Spleen (tissue), 11 donors: ENCODE data around the gene RBMS3. TPM values are rescaled to one million over a fixed set of nuclear protein-coding genes. Genes with fewer than 3 reads are reported as not detected.
A peak's percentile ranks its signal among the peaks of the same experiment; 100 is the strongest.

ENCODE experiments used
- DNase-seq: peaks from one replicate; pipeline ENCODE4 v3.0.0-alpha.2; 2020
- H3K27ac ChIP-seq, 8 donors: fragments of 200-600 bp; sonication (generic) in 7 of 8; 1 replicate in 4 of 8; 2 replicates in 4 of 8; pipeline versions ENCODE4 v1.5.0 to v1.8.0; 2016 to 2021; ENCODE audit warnings: inconsistent platforms in 4 of 8, mild to moderate bottlenecking in 4 of 8, moderate library complexity in 1 of 8
- H3K27me3 ChIP-seq, 7 donors: fragments of 200-600 bp; sonication (generic) in 6 of 7; replicated peaks in 1 of 7; 1 replicate in 4 of 7; 2 replicates in 3 of 7; pipeline versions ENCODE4 v1.5.0 to v1.8.0; 2016 to 2021; ENCODE audit warnings: inconsistent platforms in 3 of 7, mild to moderate bottlenecking in 1 of 7
- H3K36me3 ChIP-seq, 6 donors: fragments of 200-600 bp; sonication (generic) in 5 of 6; 1 replicate in 4 of 6; 2 replicates in 2 of 6; pipeline versions ENCODE4 v1.5.0 to v1.8.0; 2016 to 2021; ENCODE audit warnings: inconsistent platforms in 2 of 6
- H3K4me1 ChIP-seq, 6 donors: fragments of 200-600 bp; sonication (generic) in 5 of 6; 1 replicate in 3 of 6; 2 replicates in 3 of 6; pipeline versions ENCODE4 v1.5.0 to v1.8.0; 2016 to 2021; ENCODE audit warnings: inconsistent platforms in 3 of 6
- H3K4me3 ChIP-seq, 8 donors: fragments of 200-600 bp; sonication (generic) in 7 of 8; 1 replicate in 4 of 8; 2 replicates in 4 of 8; pipeline versions ENCODE4 v1.5.0 to v1.8.0; 2016 to 2021; ENCODE audit warnings: inconsistent platforms in 4 of 8, mild to moderate bottlenecking in 4 of 8, moderate library complexity in 2 of 8
- H3K9me3 ChIP-seq, 8 donors: fragments of 200-600 bp; sonication (generic) in 7 of 8; 1 replicate in 4 of 8; 2 replicates in 4 of 8; pipeline versions ENCODE4 v1.5.0 to v1.8.0; 2016 to 2021; ENCODE audit warnings: inconsistent platforms in 4 of 8
- CTCF ChIP-seq, 11 experiments: fragments of 200-600 bp in 7 of 11; fragments of 450-650 bp in 4 of 11; sonication (generic) in 4 of 11; IDR thresholded peaks in 8 of 11; conservative IDR thresholded peaks in 3 of 11; 1 replicate in 7 of 11; 2 replicates in 4 of 11; pipeline versions ENCODE4 v1.4.0 to v1.8.0; 2016 to 2021; ENCODE audit warnings: antibody characterized with exemption in 11 of 11, inconsistent platforms in 4 of 11, mild to moderate bottlenecking in 1 of 11
- POLR2A ChIP-seq, 3 donors: fragments of 450-650 bp; IDR thresholded peaks; one replicate each; pipeline ENCODE4 v1.5.1; 2017; ENCODE audit warnings: antibody characterized with exemption in 3 of 3, mild to moderate bottlenecking in 1 of 3
- POLR2AphosphoS5 ChIP-seq, 3 donors: sonication (generic); formaldehyde crosslinking; IDR thresholded peaks; one replicate each; pipeline ENCODE4 v1.5.1; 2017; ENCODE audit warnings: antibody characterized with exemption in 3 of 3
- WGBS, 5 donors: extraction: QIAGEN DNeasy Blood & Tissue Kit in 3 of 5; methylation state at CpG; one replicate each; pipeline versions ENCODE4 v1.1.5 to v1.1.7; 2013 to 2018; 5-methylcytosine and 5-hydroxymethylcytosine counted together
- intact Hi-C: fragments of 100-400 bp; cut with DNase I; formaldehyde crosslinking; loops from one replicate; pipeline ENCODE4 v1.15.0; 2023; ENCODE audit warnings: low total_unique reads
- polyA plus RNA-seq, 3 donors: library from polyadenylated mRNA; stranded (reverse); fragments of 200-250 nt; gene quantifications; one replicate each; pipeline ENCODE4 v1.2.1, GENCODE V29; 2013
- total RNA-seq, 7 donors: library from RNA; depleted of rRNA in 3 of 7; stranded (reverse); fragments of >200 nt in 3 of 7; fragmentation: NEBNext Ultra II Directional in 4 of 7; extraction: Animal tissue kit (Norgen Biotek cat#: 25700) in 4 of 7; gene quantifications; one replicate each; pipeline versions ENCODE4 v1.1.0 to v1.2.1, GENCODE V29; 2016 to 2021
- donor health status: healthy with polysubstance abuse.
- donor health status: DM: no; HTN: no; CAD: no; lungs with moderate emphysema.
- donor health status: DM: no; HTN: no; CAD: no.
- donor health status: Bipolar disorder and iron deficiency.
- donor health status: healthy.
- donor health status: DM: no; HTN: no; CAD: no.
- donor health status: DM: yes; HTN: yes; CAD: no.

RBMS3 gene
- total and polyA plus RNA-seq, 10 donors = 2.6 to 81.9 (median 52.5) TPM

GRCh38 chr3:29430558-29430971 lies 149.7 kb downstream of the RBMS3 start:
- 64 to 97% (median 74%) methylated on average over 1 of the region's 1 CpG for WGBS, 5 donors
- Histone ChIP-seq H3K36me3 (peaks cover 0 to 5% (median 0%) of the 10 kb centered on the region in 6 donors), H3K9me3 (no peaks in the 10 kb centered on the region), H3K27ac (no peak overlapping the region), H3K4me3 (no peak overlapping the region), H3K27me3 (no peaks in the 10 kb centered on the region), H3K4me1 (no peaks in the 10 kb centered on the region)
- TF ChIP-seq POLR2A (IDR thresholded peaks at IDR 0.05) = no peak
- TF ChIP-seq CTCF (IDR thresholded peaks at IDR 0.05 in 8 of 11, conservative IDR thresholded peaks at IDR 0.05 in 3 of 11) = no peak
- no peak for TF ChIP-seq POLR2AphosphoS5 (IDR thresholded peaks at IDR 0.05)
- DNase-seq = no peak
- intact Hi-C loops = no loop called here

GRCh38 chr3:29436612-29437323 lies 155.9 kb downstream of the RBMS3 start:
- Histone ChIP-seq H3K9me3 (no peaks in the 10 kb centered on the region), H3K36me3 (peaks cover 0 to 7% (median 0%) of the 10 kb centered on the region in 6 donors), H3K27me3 (no peaks in the 10 kb centered on the region), H3K27ac (no peak overlapping the region), H3K4me1 (peaks cover 0 to 6% (median 0%) of the 10 kb centered on the region in 6 donors), H3K4me3 (no peak overlapping the region)
- no peak for TF ChIP-seq CTCF (IDR thresholded peaks at IDR 0.05 in 8 of 11, conservative IDR thresholded peaks at IDR 0.05 in 3 of 11)
- TF ChIP-seq POLR2A (IDR thresholded peaks at IDR 0.05) = no peak
- TF ChIP-seq POLR2AphosphoS5 (IDR thresholded peaks at IDR 0.05) = no peak
- no peak for DNase-seq
- intact Hi-C loops = no loop called here

GRCh38 chr3:29438580-29438979 lies 157.7 kb downstream of the RBMS3 start:
- Histone ChIP-seq H3K9me3 (peaks cover 0 to 2% (median 0%) of the 10 kb centered on the region in 8 donors), H3K4me1 (peaks cover 0 to 6% (median 0%) of the 10 kb centered on the region in 6 donors), H3K27me3 (no peaks in the 10 kb centered on the region), H3K36me3 (peaks cover 0 to 7% (median 0%) of the 10 kb centered on the region in 6 donors), H3K4me3 (no peak overlapping the region), H3K27ac (no peak overlapping the region)
- 87 to 92% (median 91%) methylated on average over 3 of the region's 3 CpGs for WGBS, 5 donors
- intact Hi-C loops = no loop called here
- no peak for DNase-seq
- TF ChIP-seq CTCF (IDR thresholded peaks at IDR 0.05 in 8 of 11, conservative IDR thresholded peaks at IDR 0.05 in 3 of 11) = no peak
- no peak for TF ChIP-seq POLR2AphosphoS5 (IDR thresholded peaks at IDR 0.05)
- no peak for TF ChIP-seq POLR2A (IDR thresholded peaks at IDR 0.05)

GRCh38 chr3:29440413-29441305 lies 159.8 kb downstream of the RBMS3 start:
- H3K9me3 ChIP-seq = peaks cover 0 to 6% (median 2%) of the 10 kb centered on the region in 8 donors
- H3K27me3 ChIP-seq = no peaks in the 10 kb centered on the region
- no peak for DNase-seq
- intact Hi-C loops = no loop called here
- WGBS, 5 donors = 16 to 22% (median 18%) methylated on average over 13 of the region's 13 CpGs
- H3K36me3 ChIP-seq = peaks cover 0 to 1% (median 0%) of the 10 kb centered on the region in 6 donors
- H3K4me1 ChIP-seq = peaks cover 0 to 6% (median 0%) of the 10 kb centered on the region in 6 donors
- H3K27ac ChIP-seq = peak overlapping the region in 2 of 8 donors; percentile 8 to 35
- TF ChIP-seq POLR2A (IDR thresholded peaks at IDR 0.05) (no peak), CTCF (IDR thresholded peaks at IDR 0.05 in 8 of 11, conservative IDR thresholded peaks at IDR 0.05 in 3 of 11) (no peak), POLR2AphosphoS5 (IDR thresholded peaks at IDR 0.05) (no peak)
- peak overlapping the region in 4 of 8 donors; percentile 3 to 56 (median 16) for H3K4me3 ChIP-seq
